Uterus (tissue), 2 donors: ENCODE data around the gene CFAP251.

Experiments
- CTCF ChIP-seq, 4 experiments: fragments of 200-600 bp in 2 of 4; fragments of 450-650 bp in 2 of 4; sonication (generic) in 2 of 4; IDR thresholded peaks; one replicate each; pipeline ENCODE4 v1.5.1; 2016 to 2019; ENCODE audit warnings: antibody characterized with exemption in 4 of 4, mild to moderate bottlenecking in 2 of 4, moderate library complexity in 1 of 4
- POLR2A ChIP-seq, 2 donors: fragments of 450-650 bp; IDR thresholded peaks; one replicate each; pipeline ENCODE4 v1.6.1; 2016; ENCODE audit warnings: antibody characterized with exemption in 2 of 2, mild to moderate bottlenecking in 1 of 2, moderate library complexity in 1 of 2

DNA sequence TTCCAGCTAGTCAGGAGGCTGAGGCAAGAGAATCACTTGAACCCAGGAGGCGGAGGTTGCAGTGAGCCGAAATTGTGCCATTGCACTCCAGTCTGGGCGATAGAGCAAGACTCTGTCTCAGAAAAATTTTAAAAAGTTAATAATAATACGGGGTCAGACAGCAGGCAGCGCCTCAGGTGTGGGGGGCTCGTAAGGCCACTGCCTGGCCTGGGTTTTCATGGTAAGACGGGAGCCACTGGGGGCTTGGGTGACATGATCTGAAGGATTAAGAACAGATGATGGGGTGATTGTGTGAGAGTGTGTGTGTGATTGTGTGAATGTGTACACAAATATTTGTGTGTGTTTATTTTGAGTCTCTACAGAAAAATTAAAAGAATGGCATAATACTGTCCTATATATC is 126.9 kb downstream of the CFAP251 start:
- TF ChIP-seq CTCF (IDR thresholded peaks at IDR 0.05) (no peak), POLR2A (IDR thresholded peaks at IDR 0.05) (no peak)
